Breast epithelium (tissue), 3 donors: ENCODE measurements around the gene RSPH4A.

Experiments used
- POLR2A ChIP-seq: fragments of 450-650 bp; IDR thresholded peaks from one replicate; pipeline ENCODE4 v1.6.1; 2016; ENCODE audit warnings: antibody characterized with exemption, mild to moderate bottlenecking, moderate library complexity
- TF ChIP-seq, protein P1 (sequence below), 3 donors: fragments of 450-650 bp; IDR thresholded peaks; one replicate each; pipeline ENCODE4 v1.5.1; 2016 to 2017; ENCODE audit warnings: antibody characterized with exemption in 3 of 3, mild to moderate bottlenecking in 3 of 3, moderate library complexity in 3 of 3

DNA sequence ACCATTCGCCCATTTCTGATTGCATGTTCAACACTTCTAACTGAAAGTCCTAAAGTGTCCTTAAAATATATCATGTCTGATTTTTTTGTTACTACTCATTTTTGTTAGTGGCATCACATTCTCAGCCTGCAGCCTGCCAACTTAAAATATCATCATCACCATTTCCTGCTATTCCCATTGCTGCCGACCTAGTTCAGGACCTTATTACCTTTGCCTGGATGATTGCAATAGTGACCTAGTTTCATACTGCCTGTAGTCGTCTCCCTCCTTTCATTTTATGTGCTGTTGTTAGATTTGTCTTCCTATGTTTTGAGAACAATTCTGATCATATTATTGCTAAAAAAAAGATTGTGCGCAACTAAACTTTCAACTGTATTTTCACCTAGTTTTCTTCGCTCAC lies 38.8 kb upstream of the RSPH4A start:
- TF ChIP-seq, protein P1, sequence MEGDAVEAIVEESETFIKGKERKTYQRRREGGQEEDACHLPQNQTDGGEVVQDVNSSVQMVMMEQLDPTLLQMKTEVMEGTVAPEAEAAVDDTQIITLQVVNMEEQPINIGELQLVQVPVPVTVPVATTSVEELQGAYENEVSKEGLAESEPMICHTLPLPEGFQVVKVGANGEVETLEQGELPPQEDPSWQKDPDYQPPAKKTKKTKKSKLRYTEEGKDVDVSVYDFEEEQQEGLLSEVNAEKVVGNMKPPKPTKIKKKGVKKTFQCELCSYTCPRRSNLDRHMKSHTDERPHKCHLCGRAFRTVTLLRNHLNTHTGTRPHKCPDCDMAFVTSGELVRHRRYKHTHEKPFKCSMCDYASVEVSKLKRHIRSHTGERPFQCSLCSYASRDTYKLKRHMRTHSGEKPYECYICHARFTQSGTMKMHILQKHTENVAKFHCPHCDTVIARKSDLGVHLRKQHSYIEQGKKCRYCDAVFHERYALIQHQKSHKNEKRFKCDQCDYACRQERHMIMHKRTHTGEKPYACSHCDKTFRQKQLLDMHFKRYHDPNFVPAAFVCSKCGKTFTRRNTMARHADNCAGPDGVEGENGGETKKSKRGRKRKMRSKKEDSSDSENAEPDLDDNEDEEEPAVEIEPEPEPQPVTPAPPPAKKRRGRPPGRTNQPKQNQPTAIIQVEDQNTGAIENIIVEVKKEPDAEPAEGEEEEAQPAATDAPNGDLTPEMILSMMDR (IDR thresholded peaks at IDR 0.05): no peak
- TF ChIP-seq POLR2A: no peak
